HG02970 (cell line): ENCODE data around the gene KIFBP.
"Not testable (repeated sequence)": the region's sequence is repeated elsewhere in the genome, so short reads cannot be mapped to it uniquely, and the experiment has no call there.

Experiments
- ATAC-seq: cut with Tn5 transposase; IDR thresholded peaks from one replicate; pipeline ENCODE4 v1.9.1; 2021; ENCODE audit warnings: mild to moderate bottlenecking, moderate library complexity, moderate number of reproducible peaks; ENCODE audit not compliant: unreplicated experiment, low FRiP score

KIFBP gene, protein sequence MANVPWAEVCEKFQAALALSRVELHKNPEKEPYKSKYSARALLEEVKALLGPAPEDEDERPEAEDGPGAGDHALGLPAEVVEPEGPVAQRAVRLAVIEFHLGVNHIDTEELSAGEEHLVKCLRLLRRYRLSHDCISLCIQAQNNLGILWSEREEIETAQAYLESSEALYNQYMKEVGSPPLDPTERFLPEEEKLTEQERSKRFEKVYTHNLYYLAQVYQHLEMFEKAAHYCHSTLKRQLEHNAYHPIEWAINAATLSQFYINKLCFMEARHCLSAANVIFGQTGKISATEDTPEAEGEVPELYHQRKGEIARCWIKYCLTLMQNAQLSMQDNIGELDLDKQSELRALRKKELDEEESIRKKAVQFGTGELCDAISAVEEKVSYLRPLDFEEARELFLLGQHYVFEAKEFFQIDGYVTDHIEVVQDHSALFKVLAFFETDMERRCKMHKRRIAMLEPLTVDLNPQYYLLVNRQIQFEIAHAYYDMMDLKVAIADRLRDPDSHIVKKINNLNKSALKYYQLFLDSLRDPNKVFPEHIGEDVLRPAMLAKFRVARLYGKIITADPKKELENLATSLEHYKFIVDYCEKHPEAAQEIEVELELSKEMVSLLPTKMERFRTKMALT

GRCh38 chr10:68988530-68989316 is at the start of gene KIFBP:
Gene KIFBP, plus strand, starts transcription at chr10:68988803. Its CDS starts 30 bp downstream, at chr10:68988833.
- ATAC-seq = peak; percentile 85

- no peak for ATAC-seq
Measured at GRCh38 chr10:68938884-68939283, 49.7 kb upstream of the KIFBP start.

DNA sequence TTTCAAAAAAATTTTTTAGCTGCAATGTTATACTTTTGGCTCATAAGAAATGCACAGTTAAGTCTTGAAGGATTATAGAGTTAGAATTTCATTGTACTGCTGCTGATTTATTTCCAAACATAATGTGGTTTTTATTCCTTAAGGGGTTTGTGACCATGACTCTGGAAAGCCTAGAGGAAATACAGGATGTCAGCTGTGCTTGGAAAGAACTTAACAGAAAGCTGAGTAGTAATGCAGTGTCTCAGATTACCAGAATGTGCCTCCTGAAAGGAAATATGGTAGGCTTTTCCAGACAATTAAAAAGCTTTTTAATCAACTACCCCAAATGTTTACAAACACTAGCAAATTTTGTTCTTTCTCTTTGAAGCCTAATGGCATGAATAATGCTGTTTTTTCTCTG is 47.7 kb upstream of the KIFBP start:
- ATAC-seq = not testable (repeated sequence)

DNA sequence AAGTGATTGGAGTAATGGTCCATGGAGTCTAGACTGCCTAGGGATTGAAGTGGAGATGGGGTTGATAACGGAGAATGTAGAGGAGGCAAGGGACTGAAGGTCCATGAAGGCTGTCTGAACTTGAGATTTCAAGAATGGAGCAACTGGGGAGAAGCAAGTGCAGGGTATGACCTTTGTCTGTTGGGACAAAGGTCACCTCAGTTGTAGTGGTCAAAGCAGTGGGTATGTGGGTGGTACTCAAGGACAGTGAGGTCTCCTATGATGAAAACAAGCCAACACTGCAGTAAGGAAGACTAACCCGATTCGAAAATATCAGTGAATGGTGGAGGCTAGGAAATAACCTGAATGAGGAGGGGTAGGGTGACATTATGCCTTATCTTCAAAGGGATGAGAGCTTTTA is 38.0 kb upstream of the KIFBP start:
- ATAC-seq = no peak

GRCh38 chr10:68954904-68955303 is 33.7 kb upstream of the KIFBP start:
- no peak for ATAC-seq

- no peak for ATAC-seq
Measured at GRCh38 chr10:68955355-68955831, 33.2 kb upstream of the KIFBP start.

DNA sequence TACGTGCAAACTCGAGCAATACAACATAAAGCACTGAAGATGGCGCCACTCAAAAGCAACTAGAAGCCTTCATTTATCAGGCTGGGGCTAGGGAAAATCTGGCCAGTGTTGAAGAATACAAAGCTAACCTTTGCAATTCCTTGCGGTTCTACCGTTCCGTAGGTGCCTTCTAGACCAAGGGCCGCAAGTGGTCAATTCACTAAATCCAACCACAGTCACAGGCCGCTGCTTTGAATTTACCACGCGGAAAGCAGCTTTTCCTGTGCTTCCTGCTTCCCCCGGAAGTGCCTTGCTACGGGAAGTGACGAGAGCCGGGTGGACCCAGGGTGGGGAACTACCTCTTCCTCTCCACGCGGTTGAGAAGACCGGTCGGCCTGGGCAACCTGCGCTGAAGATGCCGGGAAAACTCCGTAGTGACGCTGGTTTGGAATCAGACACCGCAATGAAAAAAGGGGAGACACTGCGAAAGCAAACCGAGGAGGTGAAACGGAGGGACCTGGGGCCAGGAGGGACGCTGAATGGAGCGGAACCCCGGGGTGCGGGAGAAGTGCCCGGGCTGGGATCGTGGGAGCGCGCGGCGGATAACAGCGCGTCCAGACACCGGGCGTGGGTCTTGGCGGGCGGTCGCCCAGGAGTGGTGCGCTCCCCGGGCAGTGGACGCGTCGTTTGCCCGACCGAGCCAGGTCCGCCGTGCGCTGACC is 32.6 kb upstream of the KIFBP start, which contains the start of gene DDX21:
Gene DDX21 (plus strand): TSS at position 339 of the 701 bp plus-strand sequence. CDS start 56 bp downstream, at position 395.
- peak; percentile 71 for ATAC-seq

GRCh38 chr10:68957284-68957615 is 31.4 kb upstream of the KIFBP start:
- no peak for ATAC-seq

- ATAC-seq = no peak
Measured at GRCh38 chr10:68957654-68958053, 30.9 kb upstream of the KIFBP start.

DNA sequence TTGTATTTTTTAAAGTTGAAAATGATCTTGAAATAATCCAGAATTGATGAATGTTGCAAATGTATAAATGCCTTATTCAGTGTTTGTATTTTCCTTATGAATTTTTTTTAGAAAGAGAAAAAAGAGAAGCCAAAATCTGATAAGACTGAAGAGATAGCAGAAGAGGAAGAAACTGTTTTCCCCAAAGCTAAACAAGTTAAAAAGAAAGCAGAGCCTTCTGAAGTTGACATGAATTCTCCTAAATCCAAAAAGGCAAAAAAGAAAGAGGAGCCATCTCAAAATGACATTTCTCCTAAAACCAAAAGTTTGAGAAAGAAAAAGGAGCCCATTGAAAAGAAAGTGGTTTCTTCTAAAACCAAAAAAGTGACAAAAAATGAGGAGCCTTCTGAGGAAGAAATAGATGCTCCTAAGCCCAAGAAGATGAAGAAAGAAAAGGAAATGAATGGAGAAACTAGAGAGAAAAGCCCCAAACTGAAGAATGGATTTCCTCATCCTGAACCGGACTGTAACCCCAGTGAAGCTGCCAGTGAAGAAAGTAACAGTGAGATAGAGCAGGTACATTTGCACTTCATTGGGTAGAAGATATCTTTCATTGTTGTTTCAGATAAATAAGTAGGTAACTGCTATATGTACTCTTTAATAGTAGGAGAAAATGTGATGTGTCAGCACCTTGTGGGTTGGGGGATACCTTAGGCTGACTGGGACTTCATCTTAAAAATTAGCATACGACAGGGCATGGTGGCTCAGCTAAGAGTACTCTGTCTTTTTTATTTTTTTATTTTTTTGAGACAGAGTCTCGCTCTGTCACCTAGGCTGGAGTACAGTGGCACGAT is 28.7 kb upstream of the KIFBP start:
- ATAC-seq = no peak

DNA sequence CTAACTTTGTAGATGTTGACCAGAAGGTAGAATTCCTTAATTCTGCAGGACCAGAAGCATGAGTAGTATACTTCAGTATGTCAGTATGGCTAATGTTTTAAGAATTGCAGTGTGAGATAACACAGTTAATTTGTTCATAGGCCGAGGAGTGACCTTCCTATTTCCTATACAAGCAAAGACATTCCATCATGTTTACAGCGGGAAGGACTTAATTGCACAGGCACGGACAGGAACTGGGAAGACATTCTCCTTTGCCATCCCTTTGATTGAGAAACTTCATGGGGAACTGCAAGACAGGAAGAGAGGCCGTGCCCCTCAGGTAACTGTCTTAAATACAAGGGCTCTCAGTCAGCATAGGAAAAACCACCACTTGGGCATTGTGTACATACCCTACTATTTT is 25.5 kb upstream of the KIFBP start:
- no peak for ATAC-seq

GRCh38 chr10:68973975-68974374 is 14.6 kb upstream of the KIFBP start:
- no peak for ATAC-seq

- ATAC-seq = not testable (repeated sequence)
Measured at GRCh38 chr10:68975936-68976473, 12.6 kb upstream of the KIFBP start.

- not testable (repeated sequence) for ATAC-seq
Measured at GRCh38 chr10:68979738-68980137, 8.9 kb upstream of the KIFBP start.

- ATAC-seq = no peak
Measured at GRCh38 chr10:68981074-68981473, 7.5 kb upstream of the KIFBP start.

DNA sequence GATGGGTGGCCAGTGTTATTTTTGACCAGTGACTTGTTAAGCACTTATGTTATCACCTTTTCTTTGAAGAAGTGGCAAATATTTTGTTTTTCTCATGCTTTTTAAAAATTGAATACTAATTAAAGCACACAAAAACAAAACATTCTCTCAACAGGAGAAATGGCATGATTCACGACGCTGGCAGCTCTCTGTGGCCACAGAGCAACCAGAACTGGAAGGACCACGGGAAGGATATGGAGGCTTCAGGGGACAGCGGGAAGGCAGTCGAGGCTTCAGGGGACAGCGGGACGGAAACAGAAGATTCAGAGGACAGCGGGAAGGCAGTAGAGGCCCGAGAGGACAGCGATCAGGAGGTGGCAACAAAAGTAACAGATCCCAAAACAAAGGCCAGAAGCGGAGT is 6.2 kb upstream of the KIFBP start:
- ATAC-seq = no peak

- ATAC-seq = no peak
Measured at GRCh38 chr10:68987611-68988010, 992 bp upstream of the KIFBP start.

DNA sequence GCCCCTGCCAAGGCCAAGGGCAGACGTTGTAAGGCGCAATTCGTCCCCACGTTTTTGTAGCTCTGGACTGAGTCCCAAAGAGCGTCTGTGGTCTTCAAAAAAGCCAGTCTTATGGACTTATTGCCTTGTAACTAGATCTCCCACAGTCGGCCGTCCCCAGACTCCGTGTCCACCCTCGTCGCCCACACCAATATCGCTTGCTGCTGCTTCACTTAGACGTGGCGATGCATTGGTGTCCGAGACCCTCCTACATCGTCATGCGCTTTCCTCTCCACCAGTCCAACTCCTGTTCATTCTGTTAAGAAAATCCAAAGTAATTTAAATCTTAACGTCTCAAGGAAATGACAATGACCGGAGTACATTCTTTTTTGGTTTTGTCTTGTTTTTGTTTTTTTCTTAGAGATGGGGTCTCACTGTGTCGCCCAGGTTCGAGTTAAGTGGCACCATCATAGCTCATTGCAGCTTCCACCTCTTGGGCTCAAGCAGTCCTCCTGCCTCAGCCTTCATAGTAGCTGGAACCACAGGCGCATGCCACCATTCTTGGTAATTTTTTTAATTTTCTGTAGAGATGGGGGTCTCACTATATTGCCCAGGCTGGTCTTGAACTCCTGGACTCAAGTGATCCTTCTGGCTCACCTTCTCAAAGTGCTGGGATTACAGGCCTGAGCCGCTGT is 851 bp downstream of the KIFBP start:
- no peak for ATAC-seq
